Glomerular visceral epithelial cell (primary cell): ENCODE measurements around the gene PFKFB1.
"Not testable (repeated sequence)": the region's sequence is repeated elsewhere in the genome, so short reads cannot be mapped to it uniquely, and the experiment has no call there.

Experiments used
- DNase-seq: peaks from one replicate; pipeline ENCODE4 v3.0.0-alpha.2; 2016; ENCODE audit errors: extremely low spot score

PFKFB1 gene

DNA sequence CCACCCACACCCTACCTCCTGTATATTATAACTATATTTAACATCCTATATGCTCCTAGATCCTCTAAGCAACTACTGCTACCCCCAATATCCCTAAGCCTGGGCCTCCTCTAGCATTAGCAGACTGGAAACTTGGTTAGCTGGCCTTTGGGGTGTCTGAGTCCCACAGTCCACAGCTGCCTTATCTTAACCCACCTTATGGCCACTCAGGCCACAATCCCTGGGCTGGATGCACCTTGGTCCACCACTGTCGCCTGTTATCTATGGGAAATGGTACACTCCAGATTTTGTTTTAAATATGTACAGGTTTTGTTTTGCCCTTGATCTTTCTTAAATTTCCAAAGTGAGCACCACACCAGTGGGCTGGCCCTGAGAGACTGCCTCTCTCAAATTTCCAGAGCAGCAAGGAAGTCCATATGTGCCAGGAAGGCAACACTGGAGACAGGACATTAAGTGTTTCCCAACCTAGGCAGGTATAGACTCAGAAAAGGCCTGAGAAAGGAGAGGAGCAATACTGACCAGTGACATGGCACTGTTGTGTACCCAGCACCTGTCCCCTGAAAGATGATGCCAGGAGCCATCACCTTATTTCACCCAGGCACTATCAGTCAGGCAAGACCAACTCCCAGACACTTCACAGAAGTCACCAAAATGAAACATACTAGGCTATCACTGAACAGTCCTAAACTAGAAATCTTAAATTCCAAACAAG lies 921 bp downstream of the PFKFB1 start:
- no peak for DNase-seq

- DNase-seq: no peak
These were observed 2.3 kb downstream of the PFKFB1 start for GRCh38 chrX:54991706-54992105.

- DNase-seq: not testable (repeated sequence)
These were observed 10.7 kb downstream of the PFKFB1 start for GRCh38 chrX:54983306-54983705.

GRCh38 chrX:54980334-54980733 lies 13.7 kb downstream of the PFKFB1 start:
- DNase-seq: no peak

DNA sequence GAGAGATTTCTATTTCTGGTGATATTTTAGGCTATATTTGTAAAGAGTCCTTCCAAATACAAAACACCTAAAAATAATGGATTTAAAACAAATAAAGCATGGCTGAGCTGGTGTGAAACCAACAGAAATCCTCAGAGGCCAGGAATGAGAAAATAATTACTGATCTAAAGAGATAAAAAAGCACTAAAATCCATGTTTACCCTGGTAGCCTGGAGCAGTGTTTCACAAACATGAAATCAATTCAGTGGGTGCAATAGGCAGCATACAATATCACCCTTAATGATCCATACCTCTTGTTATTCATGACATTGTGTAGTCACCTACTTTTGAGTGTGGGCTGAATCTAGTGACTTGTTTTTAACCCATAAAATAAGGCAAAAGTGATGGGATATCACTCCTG lies 14.6 kb downstream of the PFKFB1 start:
- no peak for DNase-seq

DNA sequence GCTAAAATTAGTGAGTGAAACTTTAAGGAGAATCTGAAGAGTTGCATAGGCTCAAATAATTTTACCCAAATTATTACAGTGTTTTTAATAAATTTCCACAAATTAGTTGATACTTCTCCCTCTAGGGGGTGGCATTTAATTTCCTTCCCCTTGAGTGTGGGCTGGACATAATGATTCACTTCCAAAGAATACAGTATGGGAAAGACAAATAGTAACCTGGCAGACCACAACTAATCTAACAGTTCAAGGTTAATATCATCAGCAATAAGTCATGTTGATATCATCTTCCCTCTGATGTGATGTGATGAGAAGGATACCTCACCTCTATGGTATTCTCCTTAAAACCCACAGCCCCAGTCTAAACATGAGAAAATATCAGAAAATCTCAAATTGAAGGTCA lies 15.5 kb downstream of the PFKFB1 start:
- DNase-seq: peak; percentile 30

- DNase-seq: no peak
These were observed 16.6 kb downstream of the PFKFB1 start for GRCh38 chrX:54977387-54977786.

GRCh38 chrX:54964766-54965497 lies 29.1 kb downstream of the PFKFB1 start:
- no peak for DNase-seq

DNA sequence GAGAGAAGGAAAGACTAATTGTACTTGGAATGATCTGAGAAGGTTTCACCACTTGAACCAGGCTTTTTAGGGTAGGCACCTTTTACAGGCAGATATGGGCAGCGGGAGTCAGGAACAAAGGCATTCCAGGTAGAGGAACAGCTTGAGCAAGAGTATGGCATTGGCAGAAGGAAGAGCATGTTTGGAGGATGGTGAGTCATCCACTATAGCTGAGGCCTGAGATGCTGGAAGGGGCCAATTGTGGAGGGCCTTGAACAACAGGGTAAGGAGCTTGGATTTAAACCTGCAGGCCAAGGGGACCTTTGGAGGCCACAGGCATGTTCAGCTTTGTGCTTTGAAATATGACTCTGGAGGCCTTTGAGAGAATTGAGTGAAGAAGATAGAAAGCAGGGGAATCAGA lies 32.2 kb downstream of the PFKFB1 start:
- DNase-seq: no peak

GRCh38 chrX:54950730-54951375 lies 43.1 kb downstream of the PFKFB1 start:
- no peak for DNase-seq

- DNase-seq: no peak
These were observed 48.8 kb downstream of the PFKFB1 start for GRCh38 chrX:54945224-54945623.

- no peak for DNase-seq
These were observed 49.2 kb downstream of the PFKFB1 start for GRCh38 chrX:54944816-54945215.

GRCh38 chrX:54937416-54937815 lies 56.6 kb downstream of the PFKFB1 start:
- DNase-seq: no peak

DNA sequence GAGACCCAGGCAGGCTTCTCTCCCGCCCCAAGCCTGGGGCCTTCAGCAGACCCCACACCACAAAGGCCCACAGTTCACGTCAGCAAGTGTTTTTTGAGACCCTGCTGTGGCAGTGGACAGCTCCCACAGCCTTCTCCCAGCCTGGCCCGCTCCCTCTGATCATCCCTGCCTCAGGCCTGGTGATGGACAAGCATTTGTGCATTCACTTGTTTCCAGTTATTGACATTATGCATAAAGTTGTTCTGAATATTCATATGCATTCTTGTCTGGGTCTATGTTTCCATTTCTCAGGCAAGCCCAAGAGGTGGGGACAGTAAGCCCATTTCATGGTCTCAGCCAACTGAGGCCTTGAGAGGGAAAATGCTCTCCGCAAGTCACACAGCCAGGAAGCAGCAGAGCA lies 58.7 kb downstream of the PFKFB1 start:
- no peak for DNase-seq

DNA sequence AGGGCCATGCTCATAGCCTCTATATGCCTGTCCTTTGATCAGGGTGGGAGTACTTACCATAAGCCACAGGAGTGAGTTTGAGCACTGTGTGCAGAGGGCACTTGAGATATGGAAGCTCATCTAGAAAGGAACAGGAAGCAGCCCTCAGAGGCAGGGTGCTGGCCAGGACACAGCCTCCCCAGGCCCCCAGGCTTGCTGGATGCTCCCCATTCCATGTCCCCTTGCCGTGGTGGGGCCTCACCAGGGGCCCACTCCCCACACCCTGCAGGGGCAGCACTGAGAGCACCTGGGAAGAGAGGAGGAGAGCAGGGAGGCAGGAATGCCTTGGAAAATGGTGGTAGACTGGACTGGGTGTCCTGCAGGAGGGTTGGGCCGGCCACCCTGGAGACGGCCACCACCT lies 59.1 kb downstream of the PFKFB1 start:
- no peak for DNase-seq

- no peak for DNase-seq
These were observed 59.9 kb downstream of the PFKFB1 start for GRCh38 chrX:54934058-54934457.

- DNase-seq: no peak
These were observed 60.7 kb downstream of the PFKFB1 start for GRCh38 chrX:54933150-54933826.

DNA sequence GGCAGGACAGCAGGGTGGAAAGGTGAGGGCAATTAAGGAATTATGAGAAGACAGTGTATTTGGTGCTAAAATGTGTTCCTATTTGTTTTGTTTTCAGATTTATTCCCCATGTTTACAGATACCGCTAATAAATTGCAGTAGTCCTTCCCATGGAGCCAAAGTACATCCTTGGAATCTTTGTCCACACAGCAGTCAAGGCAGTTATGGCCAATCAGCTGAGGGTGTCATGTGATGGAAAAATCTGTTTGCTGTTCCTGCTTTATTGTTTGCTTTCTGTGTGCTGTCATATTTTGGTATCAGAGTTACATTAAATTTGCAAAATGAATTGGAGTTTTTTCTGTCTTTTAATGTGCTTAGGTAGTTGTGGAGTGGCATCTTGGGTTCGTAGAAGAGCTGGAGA lies 62.9 kb downstream of the PFKFB1 start:
- DNase-seq: no peak

- DNase-seq: no peak
These were observed 63.5 kb downstream of the PFKFB1 start for GRCh38 chrX:54930291-54931049.

GRCh38 chrX:54928876-54929275 lies 65.1 kb downstream of the PFKFB1 start:
- DNase-seq: no peak

DNA sequence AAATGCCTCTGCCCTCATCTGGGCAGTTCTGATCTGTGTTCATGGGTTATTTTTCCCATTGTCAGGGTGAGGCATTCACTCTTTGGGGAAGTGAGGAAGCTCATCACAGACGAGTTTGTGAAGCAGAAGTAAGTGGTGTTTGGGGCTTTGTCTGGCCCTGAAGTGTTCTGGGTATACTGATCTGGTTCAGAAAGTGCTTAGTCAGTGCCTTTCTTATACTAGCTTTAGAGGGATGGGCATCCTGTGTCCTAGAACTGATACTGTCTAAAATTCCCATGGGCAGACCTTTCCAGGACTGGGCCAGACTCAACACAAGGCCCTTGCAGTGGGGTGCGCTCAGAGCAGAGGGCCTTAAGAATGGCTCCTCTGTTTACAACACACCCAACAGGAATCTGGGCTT lies 67.0 kb downstream of the PFKFB1 start:
- no peak for DNase-seq

- no peak for DNase-seq
These were observed 70.6 kb downstream of the PFKFB1 start for GRCh38 chrX:54923376-54923775.
